ENCODE data around the gene MAPK14. TPM values are rescaled to one million over a fixed set of nuclear protein-coding genes. Genes with fewer than 3 reads are reported as not detected.

MAPK14 gene
- total RNA-seq, 3 donors from 2014 or later (not counting 1 experiment from before 2014, with no cell fraction given) = 68.0 to 106 (median 84.5) TPM

- TF ChIP-seq CTCF (IDR thresholded peaks at IDR 0.05) = no peak
- 67% methylated on average over 1 of the region's 4 CpGs for whole genome bisulfite sequencing (ENCODE audit: insufficient coverage)
- Histone ChIP-seq H3K4me3 (ENCODE audit: low read length) (no peak overlapping the region), H3K4me1 (ENCODE audit: control insufficient read depth, insufficient read depth, low read length) (peaks cover 25% of the 10 kb centered on the region), H3K27ac (ENCODE audit: low read length) (peak overlapping the region; percentile 24), H3K9me3 (ENCODE audit: control insufficient read depth, insufficient read depth, low read length) (no peaks in the 10 kb centered on the region), H3K27me3 (ENCODE audit: control insufficient read depth, insufficient read depth, low read length) (no peaks in the 10 kb centered on the region), H3K36me3 (ENCODE audit: control insufficient read depth, insufficient read depth, low read length) (no peaks in the 10 kb centered on the region)
- Mint-ChIP-seq H3K36me3 (no peaks in the 10 kb centered on the region), H3K4me3 (peak overlapping the region; percentile 45), H3K27ac (peak overlapping the region; percentile 80 to 83), H3K9me3 (no peaks in the 10 kb centered on the region), H3K27me3 (ENCODE audit: low read depth in 2 of 2) (no peaks in the 10 kb centered on the region), H3K4me1 (peaks cover 79% of the 10 kb centered on the region in 2 donors)
- ATAC-seq = peak; percentile 38 to 64 (median 63)
- DNase-seq = no peak
- intact Hi-C loops (cut with micrococcal nuclease) = loop anchor here (5.0 kb wide), 1 partner anchor 39 kb away; no protein-coding TSS in a partner anchor
Measured at GRCh38 chr6:36038120-36038876, 10.7 kb downstream of the MAPK14 start.

- H3K27me3 Mint-ChIP-seq (ENCODE audit: low read depth in 2 of 2) = no peaks in the 10 kb centered on the region
- no peak overlapping the region for H3K4me3 ChIP-seq (ENCODE audit: low read length)
- H3K36me3 ChIP-seq (ENCODE audit: control insufficient read depth, insufficient read depth, low read length) = no peaks in the 10 kb centered on the region
- no peak overlapping the region for H3K27ac ChIP-seq (ENCODE audit: low read length)
- ATAC-seq (no peak), DNase-seq (no peak)
- TF ChIP-seq CTCF (IDR thresholded peaks at IDR 0.05) = no peak
- H3K4me3 Mint-ChIP-seq = peak overlapping the region; percentile 45
- H3K4me1 ChIP-seq (ENCODE audit: control insufficient read depth, insufficient read depth, low read length) = peaks cover 18% of the 10 kb centered on the region
- intact Hi-C loops (cut with micrococcal nuclease) = loop anchor here (5.0 kb wide), 1 partner anchor 38 kb away; no protein-coding TSS in a partner anchor
- H3K9me3 ChIP-seq (ENCODE audit: control insufficient read depth, insufficient read depth, low read length) = no peaks in the 10 kb centered on the region
- peaks cover 70 to 71% of the 10 kb centered on the region in 2 donors for H3K4me1 Mint-ChIP-seq
- H3K36me3 Mint-ChIP-seq = no peaks in the 10 kb centered on the region
- H3K9me3 Mint-ChIP-seq = no peaks in the 10 kb centered on the region
- H3K27me3 ChIP-seq (ENCODE audit: control insufficient read depth, insufficient read depth, low read length) = no peaks in the 10 kb centered on the region
- H3K27ac Mint-ChIP-seq = peak overlapping the region; percentile 80 to 83
Measured at GRCh38 chr6:36039112-36039511, 11.5 kb downstream of the MAPK14 start.

- no peak overlapping the region for H3K4me3 Mint-ChIP-seq
- Histone ChIP-seq H3K9me3 (ENCODE audit: control insufficient read depth, insufficient read depth, low read length) (no peaks in the 10 kb centered on the region), H3K4me1 (ENCODE audit: control insufficient read depth, insufficient read depth, low read length) (peaks cover 12% of the 10 kb centered on the region), H3K27ac (ENCODE audit: low read length) (no peak overlapping the region), H3K27me3 (ENCODE audit: control insufficient read depth, insufficient read depth, low read length) (no peaks in the 10 kb centered on the region), H3K36me3 (ENCODE audit: control insufficient read depth, insufficient read depth, low read length) (no peaks in the 10 kb centered on the region), H3K4me3 (ENCODE audit: low read length) (no peak overlapping the region)
- peak overlapping the region; percentile 57 to 80 for H3K27ac Mint-ChIP-seq
- DNase-seq (no peak), ATAC-seq (no peak)
- intact Hi-C loops (cut with micrococcal nuclease) = no loop called here
- H3K9me3 Mint-ChIP-seq = no peaks in the 10 kb centered on the region
- peaks cover 56 to 62% of the 10 kb centered on the region in 2 donors for H3K4me1 Mint-ChIP-seq
- H3K27me3 Mint-ChIP-seq (ENCODE audit: low read depth in 2 of 2) = no peaks in the 10 kb centered on the region
- no peaks in the 10 kb centered on the region for H3K36me3 Mint-ChIP-seq
- TF ChIP-seq CTCF (IDR thresholded peaks at IDR 0.05) = no peak
Measured at GRCh38 chr6:36040958-36041357, 13.3 kb downstream of the MAPK14 start.

Measured in natural killer cell (primary cell).